Measurements from ENCODE around the gene PPP2R1A. TPM values are rescaled to one million over a fixed set of nuclear protein-coding genes. Genes with fewer than 3 reads are reported as not detected.

PPP2R1A gene
- total and polyA plus RNA-seq, 8 donors, result 73.3 to 272 (median 132) TPM

GRCh38 chr19:52214241-52214640, 24.4 kb downstream of the PPP2R1A start:
- Histone ChIP-seq H3K9me3 (no peaks in the 10 kb centered on the region), H3K4me1 (peaks cover 0 to 4% (median 0%) of the 10 kb centered on the region in 4 donors), H3K27ac (no peak overlapping the region), H3K4me3 (no peak overlapping the region), H3K27me3 (no peaks in the 10 kb centered on the region), H3K36me3 (peaks cover 85 to 100% (median 100%) of the 10 kb centered on the region in 4 donors)
- 90 to 92% (median 92%) methylated on average over 5 of the region's 5 CpGs for WGBS, 5 donors
- DNase-seq, result no peak
- intact Hi-C loops (cut with DNase I; ENCODE audit: low total_unique reads), result no loop called here
- TF ChIP-seq EP300 (IDR thresholded peaks at IDR 0.05), result no peak
- TF ChIP-seq POLR2A (IDR thresholded peaks at IDR 0.05), result no peak
- TF ChIP-seq CTCF (IDR thresholded peaks at IDR 0.05), result no peak
- TF ChIP-seq POLR2AphosphoS5 (IDR thresholded peaks at IDR 0.05), result no peak

GRCh38 chr19:52216401-52216800, 26.5 kb downstream of the PPP2R1A start:
- no peak overlapping the region for H3K27ac ChIP-seq
- no peaks in the 10 kb centered on the region for H3K4me1 ChIP-seq
- WGBS, 5 donors, result 92 to 100% (median 96%) methylated on average over 3 of the region's 3 CpGs
- DNase-seq, result no peak
- no peak for TF ChIP-seq POLR2A (IDR thresholded peaks at IDR 0.05)
- TF ChIP-seq CTCF (IDR thresholded peaks at IDR 0.05), result no peak
- TF ChIP-seq EP300 (IDR thresholded peaks at IDR 0.05), result no peak
- no peak for TF ChIP-seq POLR2AphosphoS5 (IDR thresholded peaks at IDR 0.05)
- no peak overlapping the region for H3K4me3 ChIP-seq
- H3K36me3 ChIP-seq, result peaks cover 95 to 100% (median 100%) of the 10 kb centered on the region in 4 donors
- no peaks in the 10 kb centered on the region for H3K27me3 ChIP-seq
- no peaks in the 10 kb centered on the region for H3K9me3 ChIP-seq
- intact Hi-C loops (cut with DNase I; ENCODE audit: low total_unique reads), result no loop called here

DNA sequence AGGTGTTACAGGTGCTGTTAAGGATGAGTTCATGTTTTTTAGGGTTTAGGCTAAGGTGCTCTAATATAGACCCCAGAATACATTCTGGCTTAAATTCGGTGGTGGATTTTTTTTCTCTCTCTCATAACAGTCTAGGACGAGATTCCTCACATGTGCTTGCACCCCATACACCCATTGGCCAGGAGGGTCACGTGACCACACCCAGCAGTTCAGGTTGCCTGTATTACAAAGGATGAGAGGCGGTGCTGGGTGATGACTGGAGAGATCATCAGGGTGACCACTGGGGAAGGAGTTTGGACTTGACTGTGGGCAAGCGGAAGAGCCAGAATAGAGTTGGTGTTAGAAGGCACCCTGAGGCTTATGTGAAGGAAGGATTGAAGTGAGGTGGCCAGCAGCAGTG, 27.7 kb downstream of the PPP2R1A start:
- DNase-seq, result no peak
- 81 to 92% (median 91%) methylated on average over 5 of the region's 5 CpGs for WGBS, 5 donors
- Histone ChIP-seq H3K27me3 (no peaks in the 10 kb centered on the region), H3K4me1 (no peaks in the 10 kb centered on the region), H3K4me3 (no peak overlapping the region), H3K36me3 (peaks cover 95 to 100% (median 100%) of the 10 kb centered on the region in 4 donors), H3K9me3 (no peaks in the 10 kb centered on the region), H3K27ac (no peak overlapping the region)
- intact Hi-C loops (cut with DNase I; ENCODE audit: low total_unique reads), result no loop called here
- TF ChIP-seq POLR2AphosphoS5 (IDR thresholded peaks at IDR 0.05), result no peak
- TF ChIP-seq POLR2A (IDR thresholded peaks at IDR 0.05), result no peak
- no peak for TF ChIP-seq EP300 (IDR thresholded peaks at IDR 0.05)
- no peak for TF ChIP-seq CTCF (IDR thresholded peaks at IDR 0.05)

- H3K4me3 ChIP-seq, result no peak overlapping the region
- TF ChIP-seq EP300 (IDR thresholded peaks at IDR 0.05) (no peak), CTCF (IDR thresholded peaks at IDR 0.05) (no peak), POLR2A (IDR thresholded peaks at IDR 0.05) (no peak), POLR2AphosphoS5 (IDR thresholded peaks at IDR 0.05) (no peak)
- no peaks in the 10 kb centered on the region for H3K9me3 ChIP-seq
- intact Hi-C loops (cut with DNase I; ENCODE audit: low total_unique reads), result no loop called here
- peak in 1 of 2 donors; percentile 7 for DNase-seq
- H3K36me3 ChIP-seq, result peaks cover 95 to 100% (median 100%) of the 10 kb centered on the region in 4 donors
- H3K27ac ChIP-seq, result no peak overlapping the region
- no peaks in the 10 kb centered on the region for H3K4me1 ChIP-seq
- no peaks in the 10 kb centered on the region for H3K27me3 ChIP-seq
- 91 to 96% (median 95%) methylated on average over 8 of the region's 8 CpGs for WGBS, 5 donors
Measured at GRCh38 chr19:52219611-52220010, 29.8 kb downstream of the PPP2R1A start.

Data from stomach (tissue), 9 donors.